Measurements from ENCODE around the gene NUP210L.

NUP210L gene

GRCh38 chr1:153962088-153963029 is 192.5 kb downstream of the NUP210L start:
- DNase-seq = no peak

DNA sequence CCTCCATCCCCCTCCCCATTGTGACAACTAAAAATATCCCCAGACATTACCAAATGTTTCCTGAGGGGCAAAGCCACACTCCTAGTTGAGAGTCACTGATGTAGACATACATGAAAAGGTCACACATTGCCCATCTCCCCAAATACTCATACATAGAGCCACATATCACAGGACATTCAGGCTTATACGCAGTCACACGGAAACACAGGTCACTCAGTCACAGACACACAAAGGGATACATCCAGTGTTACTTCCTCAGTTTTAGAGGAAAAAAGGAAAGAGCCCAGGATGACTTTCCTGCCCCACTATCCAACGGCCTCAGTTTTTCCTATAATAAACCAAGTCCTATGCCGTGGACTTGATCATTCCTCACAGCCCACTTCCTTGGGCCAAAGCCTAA is 193.5 kb downstream of the NUP210L start:
- DNase-seq = no peak

- no peak for DNase-seq
Observed at GRCh38 chr1:153960206-153960605, 194.7 kb downstream of the NUP210L start.

DNA sequence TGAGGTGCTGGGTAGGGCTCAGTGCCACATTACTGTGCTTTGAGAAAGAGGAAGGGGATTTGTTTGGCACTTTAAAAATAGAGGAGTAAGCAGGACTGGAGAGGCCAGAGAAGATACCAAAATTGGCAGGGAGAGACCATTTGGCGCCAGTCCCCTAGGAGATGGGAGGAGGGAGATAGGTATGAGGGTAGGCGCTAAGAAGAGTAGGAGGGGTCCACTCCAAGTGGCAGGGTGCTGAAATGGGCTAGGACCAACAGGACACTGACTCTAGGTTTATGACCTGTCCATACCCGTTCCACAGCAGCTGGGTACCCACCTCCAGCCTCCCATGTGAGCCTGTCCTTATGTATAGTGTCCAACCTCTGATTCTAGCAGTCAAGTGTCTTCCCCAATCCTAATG is 195.4 kb downstream of the NUP210L start:
- DNase-seq = no peak

GRCh38 chr1:153958961-153959260 is 196.0 kb downstream of the NUP210L start:
- no peak for DNase-seq

GRCh38 chr1:153958111-153958960 is 196.5 kb downstream of the NUP210L start, which contains the start of gene CRTC2:
Gene CRTC2, minus strand, starts transcription at chr1:153958612. Its CDS starts 115 bp downstream, at chr1:153958497.
- DNase-seq = peak; percentile 97

GRCh38 chr1:153957744-153958110 is 197.1 kb downstream of the NUP210L start:
- peak; percentile 45 to 48 for DNase-seq

- DNase-seq = no peak
Observed at GRCh38 chr1:153956997-153957715, 197.7 kb downstream of the NUP210L start.

- DNase-seq = no peak
Observed at GRCh38 chr1:153954826-153955225, 200.0 kb downstream of the NUP210L start.

- no peak for DNase-seq
Observed at GRCh38 chr1:153953859-153954365, 201.0 kb downstream of the NUP210L start.

DNA sequence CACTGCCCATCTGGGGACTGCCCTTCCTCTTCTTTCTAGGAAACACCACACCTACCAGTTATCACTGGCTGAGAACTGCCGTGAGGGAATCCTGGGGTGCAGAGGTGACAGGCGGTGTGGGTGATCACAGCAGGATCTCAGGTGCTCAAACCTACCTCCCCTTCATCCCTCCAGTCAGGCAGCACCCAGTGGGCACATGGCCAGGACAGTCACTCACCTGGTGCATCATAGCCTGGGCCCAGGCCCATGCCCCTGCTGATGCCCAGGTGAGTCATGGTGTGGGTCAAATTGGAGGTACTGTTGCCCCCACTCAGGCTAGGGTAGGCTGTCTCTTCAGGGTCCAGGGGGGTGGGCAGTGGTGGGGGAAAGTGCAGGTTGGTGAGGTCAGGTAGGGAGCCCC is 203.1 kb downstream of the NUP210L start:
- DNase-seq = no peak

DNA sequence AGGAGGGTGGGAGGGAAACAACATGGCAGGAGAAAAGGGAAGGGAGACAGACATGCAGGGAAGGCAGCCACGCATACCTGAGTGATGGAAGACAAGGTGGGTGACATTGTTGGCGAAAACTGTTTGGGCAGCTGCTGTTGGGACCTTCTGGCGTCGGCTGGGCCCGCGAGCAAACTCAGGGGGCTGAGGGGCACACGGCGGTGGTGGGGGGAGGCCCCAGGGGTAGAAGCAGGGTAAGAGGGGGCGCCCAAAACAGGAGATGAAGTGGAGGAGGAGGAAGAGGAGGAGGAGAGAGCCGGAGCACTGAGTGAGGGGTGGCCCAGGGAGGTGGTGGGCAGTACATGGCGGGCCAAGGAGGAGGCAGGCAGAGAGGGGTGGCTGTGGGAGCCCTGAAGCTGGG is 203.7 kb downstream of the NUP210L start:
- DNase-seq = no peak

DNA sequence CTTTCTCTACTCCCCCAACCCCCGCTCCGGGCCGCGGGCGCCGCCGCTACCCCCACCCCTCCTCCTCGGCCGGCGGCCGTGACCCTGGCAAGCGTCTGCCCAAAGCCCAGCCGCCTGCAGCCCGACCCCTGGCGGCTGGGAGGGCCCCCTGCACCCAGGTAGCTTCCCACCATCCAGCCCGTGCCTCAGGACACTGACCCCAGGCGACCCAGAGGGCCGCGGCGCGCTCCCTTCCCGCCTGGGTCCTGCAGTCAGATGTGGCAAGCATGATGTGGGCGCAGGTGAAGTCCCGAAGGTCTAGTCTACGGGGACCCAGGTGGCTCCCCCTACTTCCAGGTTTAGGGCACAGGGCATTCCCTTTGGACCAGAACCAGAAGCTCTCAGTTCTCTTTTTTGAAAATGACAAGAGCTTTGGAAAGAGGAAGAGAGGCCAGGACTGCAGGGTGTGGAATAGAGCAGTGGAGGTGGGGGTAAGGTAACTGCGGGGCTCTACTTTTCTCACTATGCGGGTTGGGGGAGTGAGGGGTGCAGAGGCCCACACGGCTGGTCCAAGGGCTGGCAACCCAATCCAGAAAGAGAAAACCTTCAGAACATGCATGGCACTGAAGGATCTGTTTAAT is 208.1 kb downstream of the NUP210L start, which contains the start of gene DENND4B:
TSS of gene DENND4B (minus strand) at position 97 of the 620 bp plus-strand sequence. CDS start 2,344 bp downstream, outside the sequence.
- DNase-seq = peak; percentile 79 to 81

DNA sequence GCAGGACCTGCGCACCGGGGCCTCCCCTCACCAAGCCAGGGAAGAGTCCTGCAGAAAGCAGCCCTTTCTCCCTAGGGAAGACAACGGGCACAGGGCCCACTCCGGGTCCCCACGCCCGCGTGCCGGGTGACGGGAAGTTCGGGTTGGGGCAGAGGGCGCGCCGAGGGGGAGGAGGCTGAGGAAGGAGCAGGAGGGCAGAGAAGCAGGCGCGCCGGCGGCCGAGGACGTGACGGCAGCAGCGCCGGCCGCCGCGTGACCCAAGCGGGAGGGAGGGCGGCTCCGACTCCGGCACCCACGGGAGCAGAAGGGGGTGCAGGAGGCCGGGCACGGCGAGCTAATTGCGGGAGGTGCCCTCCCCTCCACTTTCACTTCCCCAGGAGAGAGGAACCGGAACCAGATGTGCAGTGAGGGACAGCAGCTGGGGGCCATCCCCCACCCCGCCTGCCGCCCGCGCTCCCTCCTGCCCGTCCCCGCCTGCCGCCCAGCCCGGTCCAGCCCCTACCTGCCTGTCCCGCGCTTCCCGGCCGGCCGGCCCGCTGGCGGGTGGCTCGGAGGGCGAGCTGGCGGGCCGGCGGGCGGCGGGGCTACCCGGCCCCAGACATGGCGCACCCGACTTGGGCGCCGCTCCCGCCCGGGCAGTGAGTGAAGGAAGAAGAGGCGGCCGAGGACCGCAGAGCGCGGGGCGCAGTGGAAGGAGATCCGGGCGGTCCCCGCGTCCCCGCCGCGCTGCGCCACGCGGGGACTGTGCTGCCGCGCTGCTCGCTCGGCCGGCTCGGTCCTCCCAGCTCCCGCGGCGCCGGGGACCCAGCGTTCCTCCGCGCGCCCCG is 208.9 kb downstream of the NUP210L start:
- DNase-seq = peak; percentile 70 to 76

DNA sequence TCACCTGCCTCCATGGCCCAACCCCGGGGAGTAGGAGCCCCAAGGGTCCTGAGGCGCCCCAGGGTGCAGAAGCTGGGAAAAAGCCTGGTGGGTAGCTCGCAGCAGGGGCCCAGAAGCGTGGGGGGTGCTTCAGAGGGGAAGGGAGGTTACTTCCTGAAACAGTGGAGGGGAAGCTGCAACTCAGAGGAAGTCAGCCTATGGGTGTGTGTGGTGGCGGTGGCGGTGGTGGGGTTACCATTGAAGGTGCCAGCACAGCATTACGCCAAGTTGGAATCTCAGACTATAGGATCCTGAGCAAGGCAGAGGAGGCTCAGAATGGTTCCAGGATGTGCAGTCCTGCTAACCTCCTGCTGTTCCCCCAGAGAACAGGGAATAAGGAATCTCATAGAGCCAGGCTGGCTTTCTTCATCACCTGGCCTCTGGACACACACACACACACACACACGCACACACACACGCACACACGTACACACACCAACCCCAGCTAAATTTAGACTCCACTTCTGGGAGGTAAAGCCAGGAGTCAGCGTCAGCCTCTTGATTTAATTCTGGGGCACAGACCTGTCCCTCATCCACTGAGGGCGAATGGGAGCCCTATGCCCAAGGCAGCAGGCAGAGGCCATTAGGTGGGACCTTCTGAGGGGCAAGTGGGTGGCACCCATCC is 209.6 kb downstream of the NUP210L start:
- DNase-seq = peak; percentile 74 to 77

DNA sequence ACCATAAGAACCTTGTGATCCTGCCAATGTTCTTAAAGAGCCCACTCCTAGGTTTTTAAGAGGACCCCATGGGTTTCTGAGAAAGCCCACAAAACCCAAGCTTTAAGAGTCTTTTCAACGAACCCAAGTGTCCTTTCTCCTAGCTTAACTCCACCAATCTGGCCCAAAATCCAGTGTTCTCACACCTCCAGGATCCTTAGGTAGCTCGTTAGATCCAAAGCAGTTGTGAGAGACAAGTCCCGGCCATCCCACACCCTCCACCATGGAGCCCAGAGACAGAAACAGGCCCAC is 210.1 kb downstream of the NUP210L start:
- DNase-seq = no peak

DNA sequence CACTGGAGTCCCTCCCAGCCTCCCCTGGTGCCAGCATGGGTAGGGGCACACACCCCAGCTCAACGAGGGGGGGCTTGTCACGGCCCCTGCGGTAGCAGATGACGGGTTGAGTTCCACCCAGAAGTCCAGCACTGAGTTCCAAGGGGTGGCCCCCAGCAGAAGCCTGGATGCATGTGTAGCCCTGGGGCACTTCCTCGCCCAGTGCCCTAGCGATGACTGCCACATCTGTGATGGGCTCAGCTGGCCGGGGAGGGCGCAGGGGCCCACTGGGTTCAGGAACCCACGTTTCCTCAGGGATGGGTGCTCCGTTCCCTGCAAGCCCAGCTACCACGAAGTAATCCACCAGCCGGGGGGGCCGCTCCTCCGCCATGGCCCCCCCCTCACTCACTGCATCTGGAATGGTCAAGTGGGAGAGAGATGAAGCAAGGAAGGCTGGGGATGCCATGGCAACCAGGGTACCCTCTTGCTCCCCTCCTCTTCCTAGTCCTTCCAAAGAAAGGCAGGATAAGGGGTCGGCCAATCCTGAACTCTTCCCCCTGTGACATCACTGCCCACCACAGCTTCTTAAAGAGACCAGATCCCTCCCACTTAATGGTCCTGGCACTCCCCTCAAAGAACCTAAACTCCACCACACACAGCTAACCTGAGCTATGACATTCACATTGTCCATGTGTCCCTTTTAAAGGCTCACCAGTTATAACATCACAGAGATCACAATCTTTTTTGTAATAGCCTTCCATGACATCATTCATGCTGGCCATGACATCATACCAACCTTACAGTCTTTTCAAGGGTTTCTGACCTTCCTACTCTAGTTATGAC is 210.7 kb downstream of the NUP210L start:
- DNase-seq = no peak

DNA sequence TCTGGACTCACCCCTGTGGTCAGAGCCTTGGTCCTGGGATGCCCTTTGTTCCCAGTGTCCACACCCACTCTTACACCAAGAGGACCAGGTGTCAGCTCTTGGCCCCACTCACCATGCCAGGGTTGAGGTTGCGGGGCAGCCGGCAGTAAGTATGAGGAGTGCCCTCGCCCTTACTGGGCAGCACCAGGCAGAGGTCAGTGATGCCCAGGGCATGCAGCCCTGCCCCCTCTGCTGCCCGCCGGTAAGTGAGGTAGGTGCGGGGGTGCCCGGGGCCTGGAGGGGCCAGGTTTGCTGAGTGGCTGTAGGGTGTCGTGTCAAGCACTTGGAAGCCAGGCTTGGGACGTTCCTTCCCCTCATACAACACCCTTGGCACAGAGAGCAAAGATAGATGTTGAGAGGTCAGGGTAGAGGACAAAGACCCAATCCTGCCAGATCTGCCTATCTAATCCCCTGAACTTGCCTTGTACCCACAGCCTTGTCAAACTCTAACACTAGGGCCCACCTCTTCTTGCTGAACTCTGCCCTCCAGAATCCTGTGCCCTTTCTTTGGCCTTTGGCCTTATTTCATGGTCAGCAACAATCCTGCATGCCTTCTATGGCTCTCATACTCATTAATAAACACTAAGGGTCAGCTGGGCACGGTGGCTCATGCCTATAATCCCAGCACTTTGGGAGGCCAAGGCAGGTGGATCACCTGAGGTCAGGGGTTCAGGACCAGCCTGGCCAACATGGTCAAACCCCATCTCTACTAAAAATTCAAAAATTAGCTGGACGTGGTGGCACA is 211.9 kb downstream of the NUP210L start:
- no peak for DNase-seq

Measured in stimulated activated CD4-positive, alpha-beta T cell treated with anti-CD3 and anti-CD28 coated beads, Interleukin-2, amount 100 ng/mL, for 24 hours (primary cell).